ENCODE results near the gene TBPL2. TPM values are rescaled to one million over a fixed set of nuclear protein-coding genes. Genes with fewer than 3 reads are reported as not detected.

TBPL2 gene
- total and polyA plus RNA-seq, 2 of the 13 experiments (the other 11 are each of a cell fraction or from before 2014, with no cell fraction given), result not detected

GRCh38 chr14:55488204-55488603, 47.8 kb upstream of the TBPL2 start:
- WGBS (ENCODE audit: low lambda C conversion rate), result 23% methylated on average over 4 of the region's 4 CpGs
- Histone ChIP-seq H3K4me3 (replicated peaks in 1 of 3; ENCODE audit: insufficient read depth in 1 of 3, low read depth in 2 of 3, low read length in 3 of 3) (no peak overlapping the region), H3K4me2 (ENCODE audit: low read depth, low read length) (no peak overlapping the region), H3K27me3 (ENCODE audit: control insufficient read depth in 1 of 2, insufficient read depth in 2 of 2, low read length in 2 of 2) (no peaks in the 10 kb centered on the region; a peak in 1 of 5 replicates), H3K4me1 (ENCODE audit: insufficient read depth, low read length) (no peaks in the 10 kb centered on the region), H4K20me1 (ENCODE audit: insufficient read depth, low read length) (no peaks in the 10 kb centered on the region), H3K79me2 (ENCODE audit: insufficient read depth, low read length) (no peaks in the 10 kb centered on the region), H3K36me3 (replicated peaks in 1 of 2; ENCODE audit: control insufficient read depth in 1 of 2, insufficient read depth in 2 of 2, low read length in 2 of 2) (no peaks in the 10 kb centered on the region), H3K9ac (ENCODE audit: insufficient read depth, low read depth, low read length) (no peak overlapping the region), H2AFZ (ENCODE audit: low read length) (no peak overlapping the region), H3K9me3 (ENCODE audit: low read length) (no peaks in the 10 kb centered on the region), H3K27ac (ENCODE audit: extremely low read length, insufficient read depth, low read length) (no peak overlapping the region)
- in situ Hi-C loops (cut with HindIII; ENCODE audit: extremely low pct_ligation_motif_present, low pct_unique_long_range_greater_than_20kb), result no loop called here
- ChIA-PET POLR2A (no interaction called here), CTCF (ENCODE audit: low intra/inter-chr PET ratio, low total read pairs) (no interaction called here)
- DNase-seq (ENCODE audit: low spot score) (no peak), FAIRE-seq (no peak), ATAC-seq (no peak)
- intact Hi-C loops (cut with micrococcal nuclease; ENCODE audit: unreplicated experiment), result no loop called here
- no TSS peak for BruUV-seq (replicated peaks)
- TF ChIP-seq, protein P1, sequence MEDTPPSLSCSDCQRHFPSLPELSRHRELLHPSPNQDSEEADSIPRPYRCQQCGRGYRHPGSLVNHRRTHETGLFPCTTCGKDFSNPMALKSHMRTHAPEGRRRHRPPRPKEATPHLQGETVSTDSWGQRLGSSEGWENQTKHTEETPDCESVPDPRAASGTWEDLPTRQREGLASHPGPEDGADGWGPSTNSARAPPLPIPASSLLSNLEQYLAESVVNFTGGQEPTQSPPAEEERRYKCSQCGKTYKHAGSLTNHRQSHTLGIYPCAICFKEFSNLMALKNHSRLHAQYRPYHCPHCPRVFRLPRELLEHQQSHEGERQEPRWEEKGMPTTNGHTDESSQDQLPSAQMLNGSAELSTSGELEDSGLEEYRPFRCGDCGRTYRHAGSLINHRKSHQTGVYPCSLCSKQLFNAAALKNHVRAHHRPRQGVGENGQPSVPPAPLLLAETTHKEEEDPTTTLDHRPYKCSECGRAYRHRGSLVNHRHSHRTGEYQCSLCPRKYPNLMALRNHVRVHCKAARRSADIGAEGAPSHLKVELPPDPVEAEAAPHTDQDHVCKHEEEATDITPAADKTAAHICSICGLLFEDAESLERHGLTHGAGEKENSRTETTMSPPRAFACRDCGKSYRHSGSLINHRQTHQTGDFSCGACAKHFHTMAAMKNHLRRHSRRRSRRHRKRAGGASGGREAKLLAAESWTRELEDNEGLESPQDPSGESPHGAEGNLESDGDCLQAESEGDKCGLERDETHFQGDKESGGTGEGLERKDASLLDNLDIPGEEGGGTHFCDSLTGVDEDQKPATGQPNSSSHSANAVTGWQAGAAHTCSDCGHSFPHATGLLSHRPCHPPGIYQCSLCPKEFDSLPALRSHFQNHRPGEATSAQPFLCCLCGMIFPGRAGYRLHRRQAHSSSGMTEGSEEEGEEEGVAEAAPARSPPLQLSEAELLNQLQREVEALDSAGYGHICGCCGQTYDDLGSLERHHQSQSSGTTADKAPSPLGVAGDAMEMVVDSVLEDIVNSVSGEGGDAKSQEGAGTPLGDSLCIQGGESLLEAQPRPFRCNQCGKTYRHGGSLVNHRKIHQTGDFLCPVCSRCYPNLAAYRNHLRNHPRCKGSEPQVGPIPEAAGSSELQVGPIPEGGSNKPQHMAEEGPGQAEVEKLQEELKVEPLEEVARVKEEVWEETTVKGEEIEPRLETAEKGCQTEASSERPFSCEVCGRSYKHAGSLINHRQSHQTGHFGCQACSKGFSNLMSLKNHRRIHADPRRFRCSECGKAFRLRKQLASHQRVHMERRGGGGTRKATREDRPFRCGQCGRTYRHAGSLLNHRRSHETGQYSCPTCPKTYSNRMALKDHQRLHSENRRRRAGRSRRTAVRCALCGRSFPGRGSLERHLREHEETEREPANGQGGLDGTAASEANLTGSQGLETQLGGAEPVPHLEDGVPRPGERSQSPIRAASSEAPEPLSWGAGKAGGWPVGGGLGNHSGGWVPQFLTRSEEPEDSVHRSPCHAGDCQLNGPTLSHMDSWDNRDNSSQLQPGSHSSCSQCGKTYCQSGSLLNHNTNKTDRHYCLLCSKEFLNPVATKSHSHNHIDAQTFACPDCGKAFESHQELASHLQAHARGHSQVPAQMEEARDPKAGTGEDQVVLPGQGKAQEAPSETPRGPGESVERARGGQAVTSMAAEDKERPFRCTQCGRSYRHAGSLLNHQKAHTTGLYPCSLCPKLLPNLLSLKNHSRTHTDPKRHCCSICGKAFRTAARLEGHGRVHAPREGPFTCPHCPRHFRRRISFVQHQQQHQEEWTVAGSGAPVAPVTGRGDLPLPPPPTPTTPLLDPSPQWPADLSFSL (CRISPR knock-in tag; IDR thresholded peaks at IDR 0.05), result no peak
- TF ChIP-seq ZNF446 (CRISPR knock-in tag; IDR thresholded peaks at IDR 0.05) (no peak), MLX (CRISPR knock-in tag; IDR thresholded peaks at IDR 0.05) (no peak), ZNF318 (CRISPR knock-in tag; IDR thresholded peaks at IDR 0.05) (no peak), SCMH1 (CRISPR knock-in tag; IDR thresholded peaks at IDR 0.05; ENCODE audit: borderline replicate concordance) (no peak), ZNF766 (CRISPR knock-in tag; IDR thresholded peaks at IDR 0.05; ENCODE audit: borderline replicate concordance) (no peak), RARA (CRISPR knock-in tag; IDR thresholded peaks at IDR 0.05) (no peak)
- TF ChIP-seq, protein P2, sequence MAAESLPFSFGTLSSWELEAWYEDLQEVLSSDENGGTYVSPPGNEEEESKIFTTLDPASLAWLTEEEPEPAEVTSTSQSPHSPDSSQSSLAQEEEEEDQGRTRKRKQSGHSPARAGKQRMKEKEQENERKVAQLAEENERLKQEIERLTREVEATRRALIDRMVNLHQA (CRISPR knock-in tag; IDR thresholded peaks at IDR 0.05), result no peak

All from HepG2 (cell line).